Gastrocnemius medialis (tissue), 4 donors: ENCODE data around the gene VARS1. TPM values are rescaled to one million over a fixed set of nuclear protein-coding genes. Genes with fewer than 3 reads are reported as not detected.

ENCODE experiments used
- ATAC-seq, 2 donors: fragments of 150-250 bp; one replicate each; pipeline ENCODE4 v1.9.1; 2016
- DNase-seq, 2 donors: peaks; one replicate each; pipeline ENCODE4 v3.0.0-alpha.2; 2019
- H3K27ac ChIP-seq, 4 donors: fragments of 200-600 bp; sonication (generic); 1 replicate in 1 of 4; 2 replicates in 3 of 4; pipeline ENCODE4 v1.5.1; 2016 to 2018; ENCODE audit warnings: mild to moderate bottlenecking in 2 of 4, moderate library complexity in 1 of 4
- H3K27me3 ChIP-seq, 3 donors: fragments of 200-600 bp; sonication (generic) in 2 of 3; 1 replicate in 1 of 3; 2 replicates in 2 of 3; pipeline versions ENCODE4 v1.5.1 to v1.6.0; 2016 to 2019; ENCODE audit warnings: mild to moderate bottlenecking in 1 of 3, moderate library complexity in 1 of 3
- H3K36me3 ChIP-seq, 2 donors: fragments of 200-600 bp; sonication (generic) in 1 of 2; one replicate each; pipeline ENCODE4 v1.5.1; 2017 to 2018
- H3K4me1 ChIP-seq, 2 donors: fragments of 200-600 bp; sonication (generic) in 1 of 2; one replicate each; pipeline ENCODE4 v1.5.1; 2016 to 2017; ENCODE audit warnings: mild to moderate bottlenecking in 2 of 2
- H3K4me3 ChIP-seq, 4 donors: fragments of 200-600 bp; sonication (generic) in 3 of 4; 1 replicate in 1 of 4; 2 replicates in 3 of 4; pipeline ENCODE4 v1.5.1; 2016 to 2019; ENCODE audit warnings: mild to moderate bottlenecking in 2 of 4
- H3K9me3 ChIP-seq, 3 donors: fragments of 200-600 bp; sonication (generic) in 2 of 3; 1 replicate in 1 of 3; 2 replicates in 2 of 3; pipeline ENCODE4 v1.5.1; 2016 to 2019
- CTCF ChIP-seq, 5 experiments: fragments of 450-650 bp in 3 of 5; fragments of 200-600 bp in 2 of 5; sonication (generic) in 2 of 5; IDR thresholded peaks in 4 of 5; conservative IDR thresholded peaks in 1 of 5; 1 replicate in 4 of 5; 2 replicates in 1 of 5; pipeline ENCODE4 v1.5.1; 2016 to 2019; ENCODE audit warnings: antibody characterized with exemption in 5 of 5, mild to moderate bottlenecking in 3 of 5, moderate library complexity in 3 of 5
- POLR2A ChIP-seq, 2 donors: fragments of 450-650 bp; IDR thresholded peaks; one replicate each; pipeline ENCODE4 v1.6.1; 2017; ENCODE audit warnings: antibody characterized with exemption in 2 of 2, mild to moderate bottlenecking in 2 of 2, moderate library complexity in 2 of 2
- in situ Hi-C, 4 donors: fragments of 200-750 bp; cut with MboI; loops; one replicate each; pipeline versions ENCODE4 v1.15.0 to v1.8.0; 2017; ENCODE audit warnings: low sequenced_read_pairs in 4 of 4
- intact Hi-C: fragments of 100-400 bp; cut with DNase I; formaldehyde crosslinking; loops from one replicate; pipeline ENCODE4 v1.15.1; 2023; ENCODE audit warnings: low total_unique reads
- total RNA-seq, 4 donors: library from RNA; depleted of rRNA; stranded (reverse); fragments of >200 nt; gene quantifications; one replicate each; pipeline versions ENCODE4 v1.1.0 to v1.2.3, GENCODE V29; 2016

VARS1 gene
- total RNA-seq, 4 donors from 2014 or later: 39.2 to 102 (median 67.4) TPM

- DNase-seq: peak; percentile 76 to 87
- Histone ChIP-seq H3K27me3 (no peaks in the 10 kb centered on the region), H3K36me3 (peaks cover 0 to 27% of the 10 kb centered on the region in 2 donors), H3K27ac (peak overlapping the region; percentile 87 to 97 (median 92)), H3K4me1 (peaks cover 40 to 47% of the 10 kb centered on the region in 2 donors), H3K9me3 (no peaks in the 10 kb centered on the region), H3K4me3 (peak overlapping the region; percentile 68 to 96 (median 84))
- TF ChIP-seq POLR2A (IDR thresholded peaks at IDR 0.05) (peak; percentile 73 to 74), CTCF (IDR thresholded peaks at IDR 0.05 in 4 of 5, conservative IDR thresholded peaks at IDR 0.05 in 1 of 5) (peak in 1 of 5 experiments; percentile 9)
- ATAC-seq: peak; percentile 86 to 87
- intact Hi-C loops (loop anchor here (2.0 to 10.0 kb wide), 5 partner anchors 28 to 290 kb away; partner anchors contain the start of genes ATP6V1G2, CSNK2B, DDX39B and EHMT2), in situ Hi-C loops (loop anchor here in 2 of 4 donors (10.0 kb wide), 3 partner anchors 60 to 160 kb away; partner anchors contain the start of genes VWA7 (in 2 of the 2) and LY6G5C (in 1 of the 2))
Measured at GRCh38 chr6:31834367-31835250, 39.1 kb upstream of the VARS1 start.

DNA sequence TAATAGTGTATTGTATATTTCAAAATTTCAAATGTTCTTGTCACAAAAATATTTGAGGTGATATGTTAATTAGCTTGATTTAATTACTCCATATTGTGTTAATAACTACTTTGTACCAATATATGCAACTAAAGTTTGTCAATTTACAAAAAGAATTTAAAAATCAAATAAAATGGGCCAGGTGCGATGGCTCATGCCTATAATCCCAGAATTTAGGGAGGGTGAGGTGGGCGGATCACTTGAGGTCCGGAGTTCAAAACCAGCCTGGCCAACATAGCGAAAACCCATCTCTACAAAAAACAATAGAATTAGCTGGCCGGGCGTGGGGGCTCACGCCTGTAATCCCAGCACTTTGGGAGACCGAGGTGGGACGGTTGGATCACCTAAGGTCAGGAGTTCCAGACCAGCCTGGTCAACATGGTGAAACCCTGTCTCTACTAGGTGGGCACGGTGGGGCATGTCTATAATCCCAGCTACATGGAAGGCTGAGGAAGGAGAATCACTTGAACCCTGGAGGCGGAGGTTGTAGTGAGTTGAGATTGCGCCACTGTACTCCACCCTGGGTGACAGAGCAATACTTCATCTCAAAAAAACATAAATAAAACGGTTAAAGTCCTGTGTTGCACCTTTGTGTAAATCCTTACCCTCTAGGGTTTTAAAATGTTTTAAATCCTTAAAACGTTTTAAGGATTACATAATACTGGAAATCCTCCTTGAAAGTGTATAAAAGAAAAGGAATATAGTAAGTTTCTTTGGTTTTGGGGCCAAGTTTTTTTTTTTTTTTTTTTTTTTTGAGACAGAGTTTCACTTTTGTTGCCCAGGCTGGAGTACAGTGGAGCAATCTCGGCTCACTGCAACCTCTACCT, 36.0 kb upstream of the VARS1 start:
- no peak for DNase-seq
- in situ Hi-C loops (loop anchor here in 2 of 4 donors (10.0 kb wide), 3 partner anchors 57 to 157 kb away; partner anchors contain the start of genes VWA7 (in 2 of the 2) and LY6G5C (in 1 of the 2)), intact Hi-C loops (loop anchor here (5.0 to 10.0 kb wide), 2 partner anchors 164 to 287 kb away; partner anchors contain the start of genes ATP6V1G2, CSNK2B, DDX39B and LY6G5B)
- no peaks in the 10 kb centered on the region for H3K9me3 ChIP-seq
- TF ChIP-seq POLR2A (IDR thresholded peaks at IDR 0.05) (no peak), CTCF (IDR thresholded peaks at IDR 0.05 in 4 of 5, conservative IDR thresholded peaks at IDR 0.05 in 1 of 5) (no peak)
- ATAC-seq: no peak
- peaks cover 23 to 28% of the 10 kb centered on the region in 2 donors for H3K4me1 ChIP-seq
- H3K4me3 ChIP-seq: peak overlapping the region in 1 of 4 donors; percentile 67
- peak overlapping the region; percentile 87 to 97 (median 92) for H3K27ac ChIP-seq
- no peaks in the 10 kb centered on the region for H3K36me3 ChIP-seq
- no peaks in the 10 kb centered on the region for H3K27me3 ChIP-seq

DNA sequence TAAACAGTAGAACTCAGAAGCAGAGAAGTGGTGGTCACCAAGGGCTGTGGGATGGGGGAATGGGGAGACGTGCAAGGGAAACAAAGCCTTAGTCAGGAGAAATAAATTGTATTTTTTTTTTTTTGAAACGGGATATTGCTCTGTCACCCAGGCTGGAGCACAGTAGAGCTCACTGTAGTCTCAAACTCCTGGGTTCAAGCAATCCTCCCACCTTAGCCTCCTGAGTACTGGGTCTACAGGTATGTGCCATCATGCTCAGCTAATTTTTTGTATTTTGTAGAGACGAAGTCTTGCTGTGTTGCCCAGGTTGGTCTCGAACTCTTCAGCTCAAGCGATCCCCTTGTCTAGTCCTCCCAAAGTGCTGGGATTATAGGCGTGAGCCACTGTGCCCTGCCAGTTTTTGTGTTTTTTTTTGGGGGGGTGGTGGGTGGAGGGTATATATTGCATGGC, 35.4 kb upstream of the VARS1 start:
- Histone ChIP-seq H3K4me1 (peaks cover 23 to 28% of the 10 kb centered on the region in 2 donors), H3K27ac (peak overlapping the region; percentile 87 to 97 (median 92))
- intact Hi-C loops: loop anchor here (1.0 to 10.0 kb wide), 5 partner anchors 36 to 286 kb away; partner anchors contain the start of genes ATP6V1G2, CSNK2B, DDX39B and LY6G5B

More for the DNA sequence above, 35.4 kb upstream of the VARS1 start:
- H3K36me3 ChIP-seq: no peaks in the 10 kb centered on the region
- TF ChIP-seq CTCF (IDR thresholded peaks at IDR 0.05 in 4 of 5, conservative IDR thresholded peaks at IDR 0.05 in 1 of 5) (no peak), POLR2A (IDR thresholded peaks at IDR 0.05) (no peak)
- in situ Hi-C loops: loop anchor here in 2 of 4 donors (10.0 kb wide), 3 partner anchors 56 to 156 kb away; partner anchors contain the start of genes VWA7 (in 2 of the 2) and LY6G5C (in 1 of the 2)
- H3K4me3 ChIP-seq: peak overlapping the region; percentile 67 to 78 (median 73)
- H3K27me3 ChIP-seq: no peaks in the 10 kb centered on the region
- no peak for ATAC-seq
- DNase-seq: no peak
- H3K9me3 ChIP-seq: no peaks in the 10 kb centered on the region
